ENCODE measurements around the gene PALM.

DNA sequence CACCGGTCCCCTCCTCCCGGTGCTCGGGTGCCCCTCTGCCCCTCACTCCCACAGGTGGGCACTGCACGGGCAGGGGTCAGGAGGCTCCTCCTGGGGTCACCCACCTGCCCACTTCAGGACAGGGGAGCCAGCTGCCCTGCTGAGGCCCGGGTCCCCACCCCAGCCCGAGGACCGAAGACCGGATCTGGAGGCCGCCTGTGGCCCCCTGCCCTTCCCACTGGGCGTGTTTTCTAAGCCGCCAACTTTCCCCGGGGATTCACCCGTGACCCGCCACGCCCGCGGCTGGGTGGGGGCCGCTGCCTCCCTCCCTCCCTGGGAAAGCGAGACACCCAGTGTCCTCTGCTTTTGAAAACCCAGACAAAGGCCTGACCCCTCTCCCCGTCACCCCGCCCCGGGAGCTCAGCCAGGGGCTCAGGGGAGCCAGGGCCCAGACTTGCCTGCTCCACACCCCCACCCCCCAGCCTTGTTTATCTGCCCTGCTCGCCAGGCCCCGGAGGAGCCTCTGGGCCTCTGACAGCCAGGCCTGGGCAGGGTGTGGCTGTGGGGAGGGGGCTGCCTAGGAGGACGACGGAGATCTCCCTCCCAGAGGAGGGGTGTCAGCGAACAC is 1.3 kb downstream of the PALM start:
- no peak for TF ChIP-seq CTCF (conservative IDR thresholded peaks at IDR 0.05)
- TF ChIP-seq ZFX (IDR thresholded peaks at IDR 0.05), result no peak

All from C4-2B (cell line).